Astrocyte (in vitro differentiated cells and primary cell): Measurements from ENCODE around the gene AZGP1.

ENCODE experiments used
- CTCF ChIP-seq: IDR thresholded peaks from 2 replicates; pipeline ENCODE4 v1.5.1; 2011; ENCODE audit warnings: low read depth, mild to moderate bottlenecking, inconsistent platforms, low read length, moderate library complexity; ENCODE audit not compliant: insufficient read depth
- EZH2 ChIP-seq: IDR thresholded peaks from 2 replicates; pipeline ENCODE4 v1.6.1; 2012; ENCODE audit warnings: mild to moderate bottlenecking, low read length, inconsistent platforms; ENCODE audit not compliant: insufficient read depth

GRCh38 chr7:100023526-100023925, 47.7 kb upstream of the AZGP1 start:
- TF ChIP-seq CTCF (no peak), EZH2 (no peak)
